GM12892 (cell line): ENCODE data around the gene BRINP1.

Experiments used
- POLR2A ChIP-seq: IDR thresholded peaks from 2 replicates; pipeline ENCODE4 v1.6.1; 2011; ENCODE audit warnings: low read depth, low read length, control low read depth
- TAF1 ChIP-seq: IDR thresholded peaks from 2 replicates; pipeline ENCODE4 v1.6.1; 2011; ENCODE audit warnings: low read depth, mild to moderate bottlenecking, control low read depth, low read length, borderline replicate concordance

DNA sequence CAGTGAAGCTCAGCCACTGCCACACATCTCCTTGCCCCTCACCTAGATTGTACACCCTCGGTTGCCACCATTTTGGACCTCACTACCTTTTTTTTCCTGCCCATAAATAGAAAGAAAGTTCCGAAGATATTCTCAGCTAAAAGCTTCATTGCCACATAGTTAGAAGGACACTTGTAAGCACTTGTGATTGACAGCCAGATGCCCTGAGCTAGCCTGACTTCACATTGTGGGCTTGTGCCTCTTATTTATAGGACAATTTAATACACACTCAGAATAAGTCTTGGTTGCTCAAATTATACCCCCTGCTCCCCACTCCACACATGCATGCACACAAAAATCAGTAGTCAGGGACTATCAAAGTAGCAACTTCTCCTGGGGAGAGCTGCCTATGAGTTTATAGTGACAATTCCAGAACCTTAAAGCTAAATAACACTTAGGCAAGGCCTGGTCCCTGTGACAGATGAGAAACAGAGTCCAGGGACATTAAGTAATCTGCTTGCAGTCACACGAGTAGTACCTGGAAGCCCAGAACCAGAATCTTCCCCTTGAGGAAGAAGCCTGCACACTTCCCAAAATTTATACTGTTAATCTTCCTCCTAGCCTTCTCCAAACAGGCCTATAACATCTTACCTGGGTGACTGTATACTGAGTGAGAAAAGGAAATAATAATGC is 184.8 kb downstream of the BRINP1 start:
- no peak for TF ChIP-seq POLR2A
- no peak for TF ChIP-seq TAF1
